ENCODE data around the gene F2R.
"Not testable (repeated sequence)": the region's sequence is repeated elsewhere in the genome, so short reads cannot be mapped to it uniquely, and the experiment has no call there.

Gene F2R

GRCh38 chr5:76761118-76761517 lies 45.2 kb downstream of the F2R start:
- not testable (repeated sequence) for DNase-seq

GRCh38 chr5:76762484-76762883 lies 46.6 kb downstream of the F2R start:
- no peak for DNase-seq

GRCh38 chr5:76763136-76763535 lies 47.2 kb downstream of the F2R start:
- DNase-seq = no peak

- no peak for DNase-seq
These were observed 48.4 kb downstream of the F2R start for GRCh38 chr5:76764374-76764773.

GRCh38 chr5:76765249-76765648 lies 49.3 kb downstream of the F2R start:
- DNase-seq = no peak

- DNase-seq = no peak
These were observed 50.8 kb downstream of the F2R start for GRCh38 chr5:76766746-76767145.

- DNase-seq = not testable (repeated sequence)
These were observed 55.1 kb downstream of the F2R start for GRCh38 chr5:76771041-76771440.

- no peak for DNase-seq
These were observed 55.9 kb downstream of the F2R start for GRCh38 chr5:76771705-76772405.

GRCh38 chr5:76775921-76776320 lies 60.0 kb downstream of the F2R start:
- DNase-seq = no peak

- DNase-seq = no peak
These were observed 60.5 kb downstream of the F2R start for GRCh38 chr5:76776391-76776790.

GRCh38 chr5:76780616-76781015 lies 64.7 kb downstream of the F2R start:
- DNase-seq = not testable (repeated sequence)

- DNase-seq = no peak
These were observed 65.8 kb downstream of the F2R start for GRCh38 chr5:76781775-76782174.

GRCh38 chr5:76782444-76782843 lies 66.5 kb downstream of the F2R start:
- DNase-seq = no peak

All from NCI-H1436 treated with DMSO at 0.1 percent for 48 hours (cell line).